Measurements from ENCODE around the gene GRIP2.

DNA sequence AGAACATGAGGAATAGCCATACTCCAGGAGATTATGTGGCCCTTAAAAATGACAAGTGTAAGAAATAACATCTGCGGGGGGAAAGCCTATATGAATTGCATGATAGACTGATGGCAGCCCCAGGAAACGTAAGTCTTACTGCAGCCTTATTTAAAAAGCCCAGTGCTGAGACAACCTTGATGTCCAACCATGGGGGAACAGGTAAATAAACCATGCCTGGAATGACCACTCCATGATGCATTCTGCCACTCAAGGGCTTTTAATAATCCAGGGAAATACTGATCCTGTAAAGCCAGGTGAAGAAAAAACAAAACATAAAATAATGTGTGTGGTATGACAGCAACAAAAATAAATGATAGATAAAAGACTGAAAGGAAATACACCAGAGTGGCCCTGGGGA lies 46.5 kb upstream of the GRIP2 start:
- TF ChIP-seq, protein P1, sequence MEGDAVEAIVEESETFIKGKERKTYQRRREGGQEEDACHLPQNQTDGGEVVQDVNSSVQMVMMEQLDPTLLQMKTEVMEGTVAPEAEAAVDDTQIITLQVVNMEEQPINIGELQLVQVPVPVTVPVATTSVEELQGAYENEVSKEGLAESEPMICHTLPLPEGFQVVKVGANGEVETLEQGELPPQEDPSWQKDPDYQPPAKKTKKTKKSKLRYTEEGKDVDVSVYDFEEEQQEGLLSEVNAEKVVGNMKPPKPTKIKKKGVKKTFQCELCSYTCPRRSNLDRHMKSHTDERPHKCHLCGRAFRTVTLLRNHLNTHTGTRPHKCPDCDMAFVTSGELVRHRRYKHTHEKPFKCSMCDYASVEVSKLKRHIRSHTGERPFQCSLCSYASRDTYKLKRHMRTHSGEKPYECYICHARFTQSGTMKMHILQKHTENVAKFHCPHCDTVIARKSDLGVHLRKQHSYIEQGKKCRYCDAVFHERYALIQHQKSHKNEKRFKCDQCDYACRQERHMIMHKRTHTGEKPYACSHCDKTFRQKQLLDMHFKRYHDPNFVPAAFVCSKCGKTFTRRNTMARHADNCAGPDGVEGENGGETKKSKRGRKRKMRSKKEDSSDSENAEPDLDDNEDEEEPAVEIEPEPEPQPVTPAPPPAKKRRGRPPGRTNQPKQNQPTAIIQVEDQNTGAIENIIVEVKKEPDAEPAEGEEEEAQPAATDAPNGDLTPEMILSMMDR (IDR thresholded peaks at IDR 0.05; ENCODE audit: insufficient read depth, low read length, poor library complexity, severe bottlenecking) = no peak
- no peak for TF ChIP-seq EZH2phosphoT487 (conservative IDR thresholded peaks at IDR 0.05; ENCODE audit: low read length)

Data from SU-DHL-6 (cell line).